Gastrocnemius medialis (tissue), 4 donors: ENCODE results near the gene ZG16B.

Source experiments
- CTCF ChIP-seq, 5 experiments: fragments of 450-650 bp in 3 of 5; fragments of 200-600 bp in 2 of 5; sonication (generic) in 2 of 5; IDR thresholded peaks in 4 of 5; conservative IDR thresholded peaks in 1 of 5; 1 replicate in 4 of 5; 2 replicates in 1 of 5; pipeline ENCODE4 v1.5.1; 2016 to 2019; ENCODE audit warnings: antibody characterized with exemption in 5 of 5, mild to moderate bottlenecking in 3 of 5, moderate library complexity in 3 of 5
- POLR2A ChIP-seq, 2 donors: fragments of 450-650 bp; IDR thresholded peaks; one replicate each; pipeline ENCODE4 v1.6.1; 2017; ENCODE audit warnings: antibody characterized with exemption in 2 of 2, mild to moderate bottlenecking in 2 of 2, moderate library complexity in 2 of 2

- TF ChIP-seq CTCF (IDR thresholded peaks at IDR 0.05 in 4 of 5, conservative IDR thresholded peaks at IDR 0.05 in 1 of 5) (no peak), POLR2A (IDR thresholded peaks at IDR 0.05) (no peak)
These were observed 8.0 kb upstream of the ZG16B start for GRCh38 chr16:2822158-2822495.
